Measurements from ENCODE around the gene INTS11. TPM values are rescaled to one million over a fixed set of nuclear protein-coding genes. Genes with fewer than 3 reads are reported as not detected.

Gene INTS11
- total and polyA plus RNA-seq, 9 of the 15 experiments (the other 6 are each of a cell fraction or from before 2014, with no cell fraction given): 3.6 to 183 (median 110) TPM

GRCh38 chr1:1351511-1352427 lies 27.3 kb upstream of the INTS11 start:
- Histone ChIP-seq H2AFZ (ENCODE audit: low read depth, low read length) (no peak overlapping the region), H3K4me2 (ENCODE audit: insufficient read depth, low read length) (peak overlapping the region; percentile 21; the same call in 1 of the 2 replicates), H3K9me1 (ENCODE audit: control insufficient read depth, insufficient read depth, low read length) (no peaks in the 10 kb centered on the region), H3K27ac (ENCODE audit: extremely low read depth, low read depth, low read length) (no peak overlapping the region), H3K27me3 (ENCODE audit: control insufficient read depth in 2 of 2, insufficient read depth in 2 of 2, low read length in 2 of 2) (no peaks in the 10 kb centered on the region), H3K9me3 (replicated peaks; ENCODE audit: control insufficient read depth, insufficient read depth, low read depth, low read length) (no peaks in the 10 kb centered on the region), H3K9ac (ENCODE audit: insufficient read depth in 1 of 2, low read depth in 2 of 2, low read length in 2 of 2) (peak overlapping the region in 1 of 2 experiments; percentile 69; a peak in 2 of 4 replicates), H3K4me3 (no peak overlapping the region), H3K79me2 (ENCODE audit: control insufficient read depth, insufficient read depth, low read length) (peaks cover 26% of the 10 kb centered on the region), H3K36me3 (ENCODE audit: control insufficient read depth, insufficient read depth, low read length) (no peaks in the 10 kb centered on the region; the same call in 2 of the 3 replicates), H3K4me1 (replicated peaks in 1 of 2; ENCODE audit: control insufficient read depth in 2 of 2, insufficient read depth in 2 of 2, low read length in 2 of 2) (peaks cover 6 to 76% of the 10 kb centered on the region in 2 experiments; a peak in 3 of 5 replicates), H4K20me1 (replicated peaks; ENCODE audit: control insufficient read depth, insufficient read depth, low read length) (peaks cover 13% of the 10 kb centered on the region)
- FAIRE-seq (peak; percentile 71), ATAC-seq (peak; percentile 1; the same call in 1 of the 3 replicates), DNase-seq (ENCODE audit: extremely low read depth in 1 of 4, low spot score in 3 of 4) (peak in 1 of 4 experiments; percentile 41)
- 67% methylated on average over 25 of the region's 29 CpGs for WGBS (ENCODE audit: insufficient coverage, low coverage, missing lambda C conversion rate)
- BruUV-seq (replicated peaks): TSS peak; percentile 74
- POLR2A ChIA-PET: interaction anchor here (0.6 to 1.3 kb wide), 8 partner anchors 17 to 548 kb away, joined by 3 to 5 read pairs (median 3); no protein-coding TSS in a partner anchor
- intact Hi-C loops (cut with micrococcal nuclease) (loop anchor here (2.0 kb wide), 1 partner anchor 21 kb away; no protein-coding TSS in a partner anchor), in situ Hi-C loops (cut with MboI) (no loop called here)
- CTCF ChIA-PET (ENCODE audit: low intra/inter-chr PET ratio): interaction anchor here (0.6 kb wide), 2 partner anchors 46 to 50 kb away, joined by 3 read pairs; no protein-coding TSS in a partner anchor
- TF ChIP-seq ZNF212 (CRISPR knock-in tag; IDR thresholded peaks at IDR 0.05) (no peak), ID3 (CRISPR knock-in tag; IDR thresholded peaks at IDR 0.05) (no peak), ID3 (tag; IDR thresholded peaks at IDR 0.05) (no peak), MTA1 (IDR thresholded peaks at IDR 0.05; ENCODE audit: borderline replicate concordance) (no peak), RFX1 (IDR thresholded peaks at IDR 0.05) (no peak), CBX3 (IDR thresholded peaks at IDR 0.05; ENCODE audit: borderline replicate concordance in 1 of 2, low read length in 2 of 2) (no peak), ZNF655 (CRISPR knock-in tag; IDR thresholded peaks at IDR 0.05) (no peak), NR2F6 (CRISPR knock-in tag; IDR thresholded peaks at IDR 0.05) (no peak; the same call in 1 of the 2 replicates), KDM5B (IDR thresholded peaks at IDR 0.05; ENCODE audit: insufficient replicate concordance, low read depth, low read length) (peak; percentile 47), POLR2G (IDR thresholded peaks at IDR 0.05; ENCODE audit: low read depth, low read length) (peak; percentile 69), PHB (CRISPR knock-in tag; IDR thresholded peaks at IDR 0.05) (peak; percentile 72; the same call in 1 of the 2 replicates), ZNF740 (CRISPR knock-in tag; IDR thresholded peaks at IDR 0.05) (peak; percentile 41; the same call in 1 of the 2 replicates), ZNF740 (tag; IDR thresholded peaks at IDR 0.05) (no peak), SIN3B (IDR thresholded peaks at IDR 0.05; ENCODE audit: low read depth) (no peak), GTF2A2 (tag; IDR thresholded peaks at IDR 0.05) (no peak), CSDE1 (IDR thresholded peaks at IDR 0.05) (no peak), NBN (IDR thresholded peaks at IDR 0.05; ENCODE audit: low read depth) (no peak), ATF3 (IDR thresholded peaks at IDR 0.05) (no peak), ATF3 (CRISPR knock-in tag; conservative IDR thresholded peaks at IDR 0.05) (no peak)

Data from K562 (cell line).